Activated CD4-positive, alpha-beta T cell treated with anti-CD3 and anti-CD28 coated beads, Interleukin-2, amount 50 U/mL, for 1 hour (primary cell): ENCODE measurements around the gene TMEM184B.

Source experiments
- DNase-seq: peaks from one replicate; pipeline ENCODE4 v3.0.0-alpha.2; 2020

Gene TMEM184B

GRCh38 chr22:38305471-38306448 lies 33.0 kb upstream of the TMEM184B start:
- DNase-seq, result peak; percentile 19

GRCh38 chr22:38304526-38304925 lies 31.7 kb upstream of the TMEM184B start:
- DNase-seq, result no peak

GRCh38 chr22:38303974-38304373 lies 31.2 kb upstream of the TMEM184B start:
- no peak for DNase-seq

- DNase-seq, result no peak
Measured at GRCh38 chr22:38302906-38303305, 30.1 kb upstream of the TMEM184B start.

- no peak for DNase-seq
Measured at GRCh38 chr22:38300946-38301345, 28.1 kb upstream of the TMEM184B start.

- DNase-seq, result no peak
Measured at GRCh38 chr22:38300197-38300945, 27.6 kb upstream of the TMEM184B start.

- DNase-seq, result no peak
Measured at GRCh38 chr22:38299770-38300102, 26.9 kb upstream of the TMEM184B start.

- peak; percentile 56 for DNase-seq
Measured at GRCh38 chr22:38298312-38299005, 25.6 kb upstream of the TMEM184B start.

- no peak for DNase-seq
Measured at GRCh38 chr22:38296372-38296771, 23.6 kb upstream of the TMEM184B start.

GRCh38 chr22:38295863-38296262 lies 23.1 kb upstream of the TMEM184B start:
- DNase-seq, result no peak

GRCh38 chr22:38295339-38295738 lies 22.5 kb upstream of the TMEM184B start:
- DNase-seq, result no peak

- DNase-seq, result no peak
Measured at GRCh38 chr22:38294193-38294592, 21.4 kb upstream of the TMEM184B start.

- no peak for DNase-seq
Measured at GRCh38 chr22:38292694-38293093, 19.9 kb upstream of the TMEM184B start.

GRCh38 chr22:38291201-38291777 lies 18.5 kb upstream of the TMEM184B start:
- no peak for DNase-seq

- DNase-seq, result no peak
Measured at GRCh38 chr22:38290347-38290746, 17.5 kb upstream of the TMEM184B start.

- no peak for DNase-seq
Measured at GRCh38 chr22:38289583-38290082, 16.8 kb upstream of the TMEM184B start.

GRCh38 chr22:38286915-38287669 lies 14.3 kb upstream of the TMEM184B start:
- no peak for DNase-seq

GRCh38 chr22:38285018-38285417 lies 12.2 kb upstream of the TMEM184B start:
- DNase-seq, result no peak

- DNase-seq, result no peak
Measured at GRCh38 chr22:38284042-38284402, 11.2 kb upstream of the TMEM184B start.

- DNase-seq, result no peak
Measured at GRCh38 chr22:38282397-38282796, 9.6 kb upstream of the TMEM184B start.

- no peak for DNase-seq
Measured at GRCh38 chr22:38276166-38276565, 3.4 kb upstream of the TMEM184B start.
